GM21825 (cell line): ENCODE results near the gene THBS1.

Source experiments
- ATAC-seq: cut with Tn5 transposase; IDR thresholded peaks from one replicate; pipeline ENCODE4 v1.9.1; 2021; ENCODE audit warnings: mild to moderate bottlenecking, moderate library complexity; ENCODE audit not compliant: unreplicated experiment

THBS1 gene

DNA sequence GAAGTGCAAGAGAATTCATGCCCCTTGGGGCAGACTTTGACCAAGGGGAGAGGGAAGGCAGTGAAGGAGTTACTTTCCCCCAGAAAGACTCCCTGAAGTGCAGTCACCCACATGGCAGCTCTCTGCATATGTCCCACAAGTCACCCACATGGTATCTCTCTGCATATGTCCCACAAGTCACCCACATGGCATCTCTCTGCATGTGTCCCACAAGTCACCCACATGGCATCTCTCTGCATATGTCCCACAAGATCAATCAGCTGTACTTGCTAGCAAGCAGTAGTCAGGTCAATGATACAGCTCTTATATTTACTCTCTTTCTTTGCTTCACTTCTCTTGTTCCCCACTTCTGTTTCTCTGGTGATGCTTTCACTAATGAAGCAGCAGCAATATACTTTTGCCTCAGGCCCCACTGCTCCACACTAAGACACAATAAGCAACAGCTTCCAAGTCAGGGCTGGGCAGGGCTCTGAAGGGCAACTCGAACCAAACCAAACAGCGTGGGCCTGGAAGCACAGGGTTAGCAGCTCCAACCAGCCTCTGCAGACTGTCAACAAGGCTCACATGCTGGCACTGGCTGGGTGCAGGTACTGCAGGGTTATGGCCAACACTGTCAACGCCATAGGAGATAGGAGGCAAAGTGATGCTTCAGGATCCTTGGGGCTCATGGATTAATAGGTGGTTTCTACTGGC lies 46.7 kb downstream of the THBS1 start:
- ATAC-seq: no peak

DNA sequence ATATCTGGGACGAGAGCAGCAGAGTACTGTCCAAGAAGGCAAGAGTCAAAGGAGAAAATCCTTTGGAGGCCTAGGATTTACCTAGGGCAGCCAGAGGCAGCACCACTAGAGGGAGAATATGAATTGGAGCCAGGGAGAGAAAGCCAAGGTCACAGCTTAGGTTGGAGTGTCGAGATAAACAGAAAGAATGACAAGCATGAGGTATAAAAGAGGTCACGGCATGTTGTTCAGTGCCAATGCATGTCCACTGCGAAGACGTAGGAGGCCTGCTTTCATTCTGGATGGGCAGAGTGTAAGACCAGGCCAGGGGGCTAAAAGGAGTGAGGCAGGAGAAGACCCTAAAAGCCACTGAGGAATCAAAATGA lies 47.2 kb downstream of the THBS1 start:
- ATAC-seq: no peak

DNA sequence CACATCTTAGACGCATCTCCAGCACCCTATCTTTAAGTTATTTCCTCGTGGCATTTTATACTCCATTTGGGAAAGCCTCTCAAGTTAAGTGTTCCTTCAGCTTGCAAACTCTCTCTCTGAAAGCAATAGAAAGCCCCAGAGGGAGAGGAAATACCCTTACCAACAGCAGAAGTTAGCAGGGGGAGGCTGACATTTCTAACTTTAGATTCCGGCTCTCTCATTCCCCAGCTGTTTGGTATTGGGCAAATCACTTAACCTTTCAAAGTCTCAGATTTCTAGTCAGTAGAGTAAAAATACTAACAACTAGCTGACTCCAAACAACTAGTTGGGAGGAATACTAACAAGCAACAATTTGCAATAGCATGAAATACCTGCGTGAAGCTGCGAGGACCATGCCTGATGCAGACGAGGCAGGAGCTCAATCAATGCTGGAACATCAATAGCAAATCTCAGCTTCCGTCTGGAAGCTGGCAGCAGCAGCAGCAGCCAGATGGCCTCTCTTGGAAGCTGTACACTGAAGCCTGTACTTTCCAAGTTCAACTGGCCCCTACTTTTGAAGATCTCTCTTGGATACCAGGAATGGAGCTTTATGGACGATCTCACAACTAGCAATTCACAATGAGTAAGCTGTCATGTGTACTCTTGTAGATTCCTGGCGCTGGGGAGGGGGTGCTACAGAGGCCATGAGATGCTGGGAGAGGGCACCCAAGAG lies 47.8 kb downstream of the THBS1 start:
- no peak for ATAC-seq

DNA sequence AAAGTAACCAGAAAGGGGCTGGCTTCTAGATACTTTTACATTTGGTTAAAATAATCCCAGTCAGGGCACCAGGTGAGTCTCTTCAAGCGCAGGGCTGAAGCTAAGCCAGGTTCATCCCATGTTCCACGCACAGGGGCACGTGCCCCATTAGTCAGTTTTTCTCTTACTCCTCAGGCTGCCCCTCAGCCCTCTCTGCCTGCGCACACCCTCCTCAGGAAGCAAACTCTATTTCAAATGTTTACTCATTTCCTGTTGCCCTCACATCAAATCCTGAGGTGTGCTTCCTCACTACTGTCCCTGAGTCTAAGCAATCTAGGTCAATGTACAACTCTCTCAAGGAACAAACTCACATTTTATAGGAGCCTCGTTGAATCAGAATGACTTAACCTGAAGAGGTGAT lies 48.5 kb downstream of the THBS1 start:
- ATAC-seq: no peak

DNA sequence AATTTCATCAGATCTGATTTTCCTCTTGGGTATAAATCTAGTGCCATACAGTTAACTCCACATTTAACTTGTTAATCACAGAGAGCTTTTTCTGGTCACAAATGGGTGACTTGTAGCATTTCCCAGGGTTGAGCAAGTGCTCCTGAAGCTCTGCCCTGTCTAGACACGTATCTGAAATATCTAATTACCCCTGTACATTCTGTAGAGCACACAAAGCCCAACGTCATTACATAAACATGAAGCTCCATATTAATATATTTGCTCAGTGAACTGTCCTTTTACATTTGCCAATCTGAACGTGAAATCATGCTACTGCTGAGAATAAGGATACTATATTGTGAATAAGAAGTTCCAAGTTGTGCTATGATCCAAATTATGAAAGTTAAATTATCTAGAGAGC lies 49.0 kb downstream of the THBS1 start:
- no peak for ATAC-seq

DNA sequence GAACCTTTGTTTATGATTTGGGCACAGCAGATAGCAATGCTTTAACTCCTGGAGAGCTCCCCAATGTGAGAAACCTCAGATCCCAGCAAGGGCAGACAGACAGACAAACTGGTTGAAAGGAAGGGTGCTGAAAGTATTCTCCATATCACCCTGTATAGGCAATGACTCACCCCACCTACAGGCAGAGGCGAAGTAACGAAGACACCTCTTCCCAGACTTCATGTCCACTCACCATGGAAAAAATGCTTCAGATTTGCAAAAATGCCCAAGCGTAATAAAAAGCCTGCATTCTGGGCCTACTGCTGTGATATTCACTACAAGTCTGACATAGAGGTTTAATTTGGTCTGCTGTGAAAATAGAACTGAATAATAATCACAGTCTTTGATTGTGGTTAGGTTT lies 50.5 kb downstream of the THBS1 start:
- no peak for ATAC-seq

DNA sequence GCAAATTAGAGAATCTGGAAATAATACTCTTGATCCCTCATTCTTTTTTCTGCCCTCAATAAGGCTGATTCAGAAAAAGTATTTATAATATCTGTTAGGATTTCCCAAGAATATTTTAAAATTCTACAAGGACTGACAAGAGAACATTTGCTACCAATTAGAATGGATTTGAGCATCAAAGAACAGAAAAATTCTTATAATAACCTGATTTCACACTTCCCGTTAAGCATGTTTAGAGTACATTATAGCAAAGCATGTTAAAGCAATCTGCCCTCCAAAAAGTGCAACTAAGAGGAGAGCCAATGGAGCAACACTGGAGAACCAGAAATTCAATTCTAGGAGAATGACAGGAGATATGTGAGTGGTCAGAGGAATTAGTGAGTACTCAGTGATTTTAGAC lies 57.2 kb downstream of the THBS1 start:
- ATAC-seq: no peak

DNA sequence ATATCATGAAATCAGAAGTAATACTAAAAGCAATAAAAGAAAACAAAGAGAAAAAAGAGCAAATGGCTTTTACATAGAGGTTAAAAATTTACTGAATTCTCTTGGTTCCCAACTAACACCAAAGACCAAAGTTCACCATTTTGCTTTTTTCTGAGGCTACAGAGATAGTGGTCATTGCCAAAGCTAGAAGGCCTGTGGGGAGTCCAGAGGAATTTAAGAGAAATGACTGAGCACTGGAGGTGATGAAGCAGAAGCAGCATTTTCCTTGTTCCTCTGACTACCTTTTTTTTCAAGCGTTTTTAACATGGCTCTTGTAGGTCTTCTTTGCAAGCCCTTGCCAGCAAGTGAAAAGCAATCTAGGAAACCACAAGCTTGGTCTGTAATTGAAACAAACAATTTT lies 58.2 kb downstream of the THBS1 start:
- no peak for ATAC-seq

DNA sequence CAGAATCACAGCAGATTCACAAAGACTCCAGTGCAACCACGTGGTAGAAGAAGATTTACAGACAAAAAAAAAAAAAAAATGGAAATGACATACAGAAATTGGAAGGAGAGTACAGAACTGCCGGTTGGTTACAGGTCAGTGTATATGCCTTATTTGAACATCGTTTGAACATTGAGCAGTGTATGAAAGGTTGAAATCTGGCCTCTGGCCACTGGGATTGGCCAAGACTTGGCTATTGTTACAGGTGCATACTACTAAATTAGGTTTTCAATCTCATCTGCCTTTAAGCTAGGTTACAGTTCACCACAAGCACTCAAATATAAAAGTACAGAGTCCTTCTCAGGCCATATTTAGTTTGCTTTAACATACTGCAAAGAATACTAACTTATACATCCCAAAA lies 59.8 kb downstream of the THBS1 start:
- no peak for ATAC-seq

DNA sequence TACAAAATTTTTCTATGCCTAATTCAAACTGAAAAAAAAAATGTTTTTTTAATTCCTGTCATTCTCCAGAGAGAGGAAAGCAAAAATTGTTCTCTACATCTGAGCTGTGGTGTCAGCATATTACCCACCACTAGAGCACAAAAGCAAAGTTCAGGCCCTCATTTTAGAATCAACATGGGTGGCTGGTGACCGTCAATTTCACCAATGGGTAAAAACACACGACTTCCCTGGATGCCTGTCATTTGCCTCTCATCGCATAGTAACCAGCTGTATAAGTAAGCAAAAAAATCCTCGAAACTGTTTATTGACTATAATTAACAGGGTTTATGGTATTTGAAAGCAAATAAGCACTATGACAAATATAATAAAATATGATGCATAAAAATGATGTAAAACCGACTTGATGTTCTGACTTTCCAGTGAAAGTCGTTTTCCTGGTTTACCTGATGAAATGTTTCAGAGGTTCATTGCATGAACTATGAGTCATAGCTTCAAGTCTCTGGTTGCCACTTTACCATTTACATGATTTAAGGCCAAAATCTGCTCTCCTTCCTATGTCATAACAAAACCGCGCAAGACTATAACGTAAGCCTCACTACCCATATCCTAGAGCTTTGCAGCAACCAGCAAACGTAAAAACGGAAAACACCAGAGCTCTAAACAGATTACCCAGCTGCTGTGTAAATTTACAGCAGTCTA lies 60.5 kb downstream of the THBS1 start:
- ATAC-seq: no peak

DNA sequence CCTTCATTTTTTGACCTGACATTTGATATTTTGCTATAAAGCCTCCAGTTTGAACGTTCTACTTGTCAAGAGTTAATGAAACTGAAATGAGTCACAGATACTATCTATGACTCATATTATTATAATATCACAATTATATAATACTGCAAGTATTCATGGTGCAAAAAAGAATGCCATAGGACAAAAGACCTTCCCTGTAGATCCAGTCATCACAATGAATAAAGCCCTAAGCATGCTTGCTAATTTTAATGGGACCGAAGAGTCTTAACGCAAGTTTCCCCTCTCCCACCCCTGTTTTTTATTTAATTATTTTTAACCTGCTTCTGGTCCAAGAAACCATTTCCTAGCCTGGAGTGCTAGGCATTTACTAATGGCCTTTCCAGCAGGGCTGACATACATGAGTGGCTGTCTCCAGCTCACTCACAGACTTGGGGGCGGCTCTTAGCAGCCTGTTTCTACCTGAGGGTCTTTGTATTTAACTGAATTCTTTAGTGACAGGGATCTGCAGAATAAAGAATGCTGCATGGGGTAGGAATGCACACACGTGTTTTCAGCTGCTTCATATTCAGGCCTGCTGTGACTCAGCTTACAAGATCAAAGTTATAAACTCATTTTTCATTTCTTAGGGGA lies 61.2 kb downstream of the THBS1 start:
- no peak for ATAC-seq

DNA sequence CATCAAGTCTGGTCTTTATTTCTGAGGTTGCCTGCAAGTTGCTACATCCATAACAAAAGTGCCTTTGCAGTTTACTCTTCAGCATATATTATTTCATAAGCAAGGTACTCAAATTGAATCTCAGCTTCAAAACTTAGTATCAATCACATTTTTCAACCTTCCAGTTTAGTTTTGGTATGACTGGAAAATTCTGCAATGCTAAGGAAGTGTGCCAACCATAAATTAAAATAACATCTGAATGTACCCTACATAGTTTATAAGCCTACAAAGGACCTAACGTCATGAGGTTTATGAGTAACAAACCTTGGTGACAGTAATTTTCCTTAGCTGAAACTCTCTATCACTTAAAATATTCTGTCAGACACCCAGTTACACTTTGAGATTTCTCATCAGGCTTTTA lies 62.8 kb downstream of the THBS1 start:
- no peak for ATAC-seq

DNA sequence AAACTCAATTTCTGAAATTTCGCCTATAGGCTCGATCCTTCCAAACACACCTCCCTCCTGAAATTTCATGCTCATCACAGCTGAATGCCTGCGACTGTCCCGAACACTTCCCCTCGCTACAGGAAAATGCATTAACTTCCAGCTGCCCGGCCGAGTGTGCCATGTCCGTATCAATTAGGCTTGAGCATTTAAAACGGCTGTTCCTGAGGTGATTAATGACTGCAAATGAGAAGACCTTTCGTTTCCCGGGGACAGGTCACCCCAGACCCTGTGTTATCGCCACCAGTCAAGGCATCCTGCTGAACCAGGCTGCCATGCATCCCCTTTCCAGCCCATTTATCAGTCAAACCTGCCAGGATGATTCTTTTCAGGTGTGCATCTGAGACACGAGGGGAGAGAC lies 63.3 kb downstream of the THBS1 start:
- ATAC-seq: no peak

DNA sequence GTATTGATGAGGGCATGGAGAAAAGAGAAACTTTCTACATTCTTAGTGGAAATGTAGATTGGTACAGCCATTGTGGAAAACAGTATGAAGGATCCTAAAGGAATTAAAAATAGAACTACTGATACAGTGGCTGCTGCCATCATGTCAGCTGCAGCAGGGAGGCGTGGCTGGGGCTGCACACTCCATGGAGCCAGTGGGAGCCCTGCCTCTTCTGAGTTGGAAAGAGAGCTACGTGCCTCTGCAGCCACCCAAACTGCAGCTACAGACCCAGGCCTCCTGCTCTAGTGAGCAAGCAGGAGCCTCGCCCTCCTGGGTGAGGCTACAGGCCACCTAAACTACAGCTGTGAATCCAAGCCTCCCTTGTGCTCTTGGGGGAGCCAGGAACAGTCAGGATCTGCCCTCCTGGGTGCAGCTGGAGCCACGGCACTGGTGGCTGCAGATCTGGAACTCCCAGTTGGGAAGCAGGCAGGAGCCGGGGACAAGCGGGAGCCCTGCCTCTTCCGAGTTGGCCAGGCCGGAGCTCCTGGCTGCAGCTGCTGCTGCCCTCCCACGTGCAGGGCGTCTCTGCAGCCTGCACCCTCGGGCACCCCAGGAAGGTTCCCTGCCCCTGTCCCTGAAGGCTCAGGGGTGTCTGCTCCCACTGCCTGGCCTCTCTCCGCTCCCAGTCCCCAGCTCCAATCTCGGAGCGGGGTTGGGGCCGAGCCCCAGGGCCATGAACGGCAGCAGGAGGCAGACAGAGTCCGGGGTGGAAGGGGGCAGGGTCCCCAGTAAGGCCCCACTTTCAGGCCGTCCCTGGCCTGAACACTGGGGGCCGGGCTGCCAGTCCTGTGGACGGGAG lies 64.5 kb downstream of the THBS1 start:
- no peak for ATAC-seq

DNA sequence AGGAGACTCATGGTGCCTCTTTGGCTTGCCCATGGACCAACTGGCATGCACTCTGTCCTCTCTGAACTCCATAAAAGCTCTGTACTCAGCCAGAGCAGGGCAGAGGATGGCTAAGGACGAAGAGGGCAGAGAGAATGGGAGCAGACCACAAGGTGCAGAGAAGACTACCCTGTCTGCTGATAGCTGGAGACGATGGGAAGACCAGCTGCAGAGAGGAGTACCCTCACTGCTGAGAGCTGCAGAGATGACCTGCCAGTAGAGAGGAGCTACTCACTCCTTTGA lies 65.0 kb downstream of the THBS1 start:
- ATAC-seq: no peak

DNA sequence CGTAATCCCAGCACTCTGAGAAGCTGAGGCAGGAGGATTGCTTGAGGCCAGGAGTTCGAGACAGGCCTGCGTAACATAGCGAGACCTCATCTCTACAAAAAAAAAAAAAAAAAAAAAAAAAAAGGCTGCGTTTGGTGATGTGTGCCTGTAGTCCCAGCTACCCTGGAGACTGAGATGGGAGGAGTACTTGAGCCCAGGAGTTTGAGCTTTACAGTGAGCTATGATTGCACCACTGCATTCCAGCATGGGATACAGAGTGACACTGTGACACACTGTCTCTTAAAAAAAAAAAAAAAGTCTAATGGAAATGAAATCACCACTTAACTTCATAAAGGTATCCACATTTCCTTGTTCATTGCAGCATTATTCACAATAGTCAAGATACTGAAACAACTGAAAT lies 65.5 kb downstream of the THBS1 start:
- ATAC-seq: no peak
